Neuronal stem cell (in vitro differentiated cells): ENCODE data around the gene DEDD2.
A peak's percentile ranks its signal among the peaks of the same experiment; 100 is the strongest.

Source experiments
- DNase-seq: peaks from one replicate; pipeline ENCODE4 v3.0.0-alpha.2; 2013; ENCODE audit warnings: low spot score
- H2AFZ ChIP-seq: one replicate; pipeline ENCODE4 v1.6.1; 2013; ENCODE audit warnings: mild to moderate bottlenecking, low read length, inconsistent platforms
- H2AK5ac ChIP-seq: 2 replicates; pipeline ENCODE4 v1.6.1; 2013; ENCODE audit warnings: low read depth, mild to moderate bottlenecking, inconsistent platforms, low read length, moderate library complexity, mixed read lengths
- H2BK120ac ChIP-seq: 2 replicates; pipeline ENCODE4 v1.6.1; 2013; ENCODE audit warnings: low read depth, mild to moderate bottlenecking, inconsistent platforms, low read length, moderate library complexity, mixed read lengths
- H2BK12ac ChIP-seq: one replicate; pipeline ENCODE4 v1.6.1; 2013; ENCODE audit warnings: low read length, inconsistent platforms
- H2BK15ac ChIP-seq: 2 replicates; pipeline ENCODE4 v1.6.1; 2013; ENCODE audit warnings: mild to moderate bottlenecking, low read length, inconsistent platforms, mixed read lengths
- H2BK5ac ChIP-seq: one replicate; pipeline ENCODE4 v1.6.1; 2013; ENCODE audit warnings: inconsistent platforms, mild to moderate bottlenecking, low read length, moderate library complexity
- H3K14ac ChIP-seq: one replicate; pipeline ENCODE4 v1.6.1; 2013; ENCODE audit warnings: low read length, inconsistent platforms
- H3K18ac ChIP-seq: 2 replicates; pipeline ENCODE4 v1.6.1; 2013; ENCODE audit warnings: low read length, inconsistent platforms
- H3K23ac ChIP-seq: 2 replicates; pipeline ENCODE4 v1.6.1; 2013; ENCODE audit warnings: low read depth, mild to moderate bottlenecking, mixed read lengths, low read length, inconsistent platforms; ENCODE audit not compliant: poor library complexity
- H3K27ac ChIP-seq: replicated peaks from 3 replicates; pipeline ENCODE4 v1.5.1; 2013; ENCODE audit warnings: low read length, inconsistent platforms
- H3K27me3 ChIP-seq, 3 experiments: 2 replicates each; pipeline ENCODE4 v1.6.1; 2013; ENCODE audit warnings: low read length in 3 of 3, mild to moderate bottlenecking in 2 of 3, inconsistent platforms in 1 of 3, low read depth in 1 of 3, mixed read lengths in 1 of 3, moderate library complexity in 1 of 3; ENCODE audit not compliant: control insufficient read depth in 3 of 3, insufficient read depth in 3 of 3
- H3K36me3 ChIP-seq, 2 donors: replicated peaks in 1 of 2; 2 replicates each; pipeline ENCODE4 v1.6.1; 2013; ENCODE audit warnings: low read length in 2 of 2; ENCODE audit not compliant: control insufficient read depth in 2 of 2, insufficient read depth in 2 of 2
- H3K4ac ChIP-seq: 2 replicates; pipeline ENCODE4 v1.6.1; 2013; ENCODE audit warnings: inconsistent platforms, mild to moderate bottlenecking, low read length, moderate library complexity
- H3K4me1 ChIP-seq, 2 donors: 1 replicate in 1 of 2; 2 replicates in 1 of 2; pipeline ENCODE4 v1.6.1; 2013; ENCODE audit warnings: low read length in 2 of 2, low read depth in 1 of 2; ENCODE audit not compliant: control insufficient read depth in 2 of 2, insufficient read depth in 1 of 2
- H3K4me2 ChIP-seq: one replicate; pipeline ENCODE4 v1.6.1; 2013; ENCODE audit warnings: mild to moderate bottlenecking, low read length, inconsistent platforms; ENCODE audit not compliant: insufficient read depth, poor library complexity, severe bottlenecking
- H3K4me3 ChIP-seq, 2 donors: 2 replicates each; pipeline ENCODE4 v1.5.1; 2013; ENCODE audit warnings: low read length in 2 of 2, mild to moderate bottlenecking in 2 of 2, inconsistent platforms in 1 of 2, moderate library complexity in 1 of 2
- H3K79me1 ChIP-seq: one replicate; pipeline ENCODE4 v1.6.1; 2013; ENCODE audit warnings: low read depth, mild to moderate bottlenecking, inconsistent platforms, low read length, moderate library complexity
- H3K9ac ChIP-seq: one replicate; pipeline ENCODE4 v1.6.1; 2013; ENCODE audit warnings: mild to moderate bottlenecking, low read depth, low read length, inconsistent platforms; ENCODE audit not compliant: poor library complexity
- H3K9me3 ChIP-seq, 2 donors: replicated peaks in 1 of 2; 2 replicates each; pipeline versions ENCODE3 to v1.6.1; 2013; ENCODE audit warnings: low read length in 2 of 2, mild to moderate bottlenecking in 2 of 2, inconsistent platforms in 1 of 2, low read depth in 1 of 2, mixed read lengths in 1 of 2, moderate library complexity in 1 of 2; ENCODE audit not compliant: control insufficient read depth in 2 of 2, insufficient read depth in 1 of 2
- H4K8ac ChIP-seq: one replicate; pipeline ENCODE4 v1.6.1; 2013; ENCODE audit warnings: low read depth, mild to moderate bottlenecking, inconsistent platforms, low read length, moderate library complexity
- H4K91ac ChIP-seq: one replicate; pipeline ENCODE4 v1.6.1; 2013; ENCODE audit warnings: low read length, low read depth, mild to moderate bottlenecking, inconsistent platforms; ENCODE audit not compliant: poor library complexity
- WGBS, 2 donors: extraction: QIAGEN DNeasy Blood & Tissue Kit; methylation state at CpG; one replicate each; pipeline ENCODE4 v1.1.7; 2013; ENCODE audit warnings: missing lambda C conversion rate in 2 of 2, mixed read lengths in 1 of 2; ENCODE audit not compliant: insufficient read length in 2 of 2, insufficient replicate concordance in 1 of 2; ENCODE audit errors: extremely low coverage in 2 of 2; 5-methylcytosine and 5-hydroxymethylcytosine counted together

DEDD2 gene

GRCh38 chr19:42191330-42191729, 26.1 kb downstream of the DEDD2 start:
- Histone ChIP-seq H2BK12ac (no peak overlapping the region), H3K14ac (no peak overlapping the region), H3K9me3 (peaks cover 2 to 5% of the 10 kb centered on the region in 2 donors), H3K18ac (no peak overlapping the region), H2BK5ac (no peak overlapping the region), H3K23ac (no peak overlapping the region), H3K4me1 (no peaks in the 10 kb centered on the region), H3K27me3 (peaks cover 0 to 33% (median 0%) of the 10 kb centered on the region in 3 experiments), H3K79me1 (peaks cover under 1% of the 10 kb centered on the region), H3K36me3 (no peaks in the 10 kb centered on the region), H2BK15ac (no peak overlapping the region), H3K4me3 (no peak overlapping the region), H3K27ac (no peak overlapping the region), H2AFZ (no peak overlapping the region), H3K9ac (no peak overlapping the region), H2BK120ac (no peak overlapping the region), H3K4ac (no peak overlapping the region), H4K8ac (no peak overlapping the region), H2AK5ac (no peak overlapping the region), H3K4me2 (no peak overlapping the region), H4K91ac (no peak overlapping the region)
- no CpG with 5 or more reads among the region's 1 CpG for WGBS, 2 donors
- no peak for DNase-seq

- no CpG with 5 or more reads among the region's 3 CpGs for WGBS, 2 donors
- Histone ChIP-seq H2BK12ac (no peak overlapping the region), H2BK120ac (no peak overlapping the region)
Observed at GRCh38 chr19:42189133-42189532, 28.3 kb downstream of the DEDD2 start.

GRCh38 chr19:42188665-42189064, 28.8 kb downstream of the DEDD2 start:
- peaks cover 0 to 33% (median 0%) of the 10 kb centered on the region in 3 experiments for H3K27me3 ChIP-seq
- H4K8ac ChIP-seq: no peak overlapping the region
- H3K23ac ChIP-seq: no peak overlapping the region
- H2BK120ac ChIP-seq: no peak overlapping the region
- H3K14ac ChIP-seq: no peak overlapping the region
- H3K79me1 ChIP-seq: no peaks in the 10 kb centered on the region
- no peak for DNase-seq
- H3K36me3 ChIP-seq: no peaks in the 10 kb centered on the region
- peaks cover 2 to 5% of the 10 kb centered on the region in 2 donors for H3K9me3 ChIP-seq
- peaks cover 0 to 4% of the 10 kb centered on the region in 2 donors for H3K4me1 ChIP-seq
- H2BK5ac ChIP-seq: no peak overlapping the region
- H2AK5ac ChIP-seq: no peak overlapping the region
- H3K4ac ChIP-seq: no peak overlapping the region
- WGBS, 2 donors: no CpG with 5 or more reads among the region's 1 CpG
- H3K4me2 ChIP-seq: no peak overlapping the region
- H2BK15ac ChIP-seq: no peak overlapping the region
- no peak overlapping the region for H3K4me3 ChIP-seq
- no peak overlapping the region for H3K18ac ChIP-seq
- no peak overlapping the region for H3K9ac ChIP-seq
- no peak overlapping the region for H2BK12ac ChIP-seq
- no peak overlapping the region for H2AFZ ChIP-seq
- H3K27ac ChIP-seq: no peak overlapping the region
- no peak overlapping the region for H4K91ac ChIP-seq

More at GRCh38 chr19:42189133-42189532, 28.3 kb downstream of the DEDD2 start:
- Histone ChIP-seq H2BK5ac (no peak overlapping the region), H4K91ac (no peak overlapping the region), H3K4me3 (no peak overlapping the region), H3K9me3 (peaks cover 2 to 5% of the 10 kb centered on the region in 2 donors), H3K4ac (no peak overlapping the region), H3K14ac (peak overlapping the region; percentile 65), H3K18ac (no peak overlapping the region), H3K4me2 (no peak overlapping the region), H3K9ac (no peak overlapping the region), H3K23ac (no peak overlapping the region), H4K8ac (no peak overlapping the region), H2AK5ac (no peak overlapping the region), H3K36me3 (no peaks in the 10 kb centered on the region), H3K4me1 (peaks cover 0 to 4% of the 10 kb centered on the region in 2 donors), H3K27me3 (peaks cover 0 to 33% (median 0%) of the 10 kb centered on the region in 3 experiments), H3K27ac (no peak overlapping the region), H3K79me1 (no peaks in the 10 kb centered on the region), H2BK15ac (no peak overlapping the region), H2AFZ (no peak overlapping the region)
- no peak for DNase-seq

GRCh38 chr19:42185277-42185676, 32.2 kb downstream of the DEDD2 start:
- no peak overlapping the region for H3K4ac ChIP-seq
- H3K4me1 ChIP-seq: peaks cover 0 to 4% of the 10 kb centered on the region in 2 donors
- H3K9ac ChIP-seq: no peak overlapping the region
- H3K23ac ChIP-seq: no peak overlapping the region
- H3K4me3 ChIP-seq: no peak overlapping the region
- H2AFZ ChIP-seq: peak overlapping the region; percentile 55
- peaks cover 0 to 30% (median 7%) of the 10 kb centered on the region in 3 experiments for H3K27me3 ChIP-seq
- H2BK5ac ChIP-seq: no peak overlapping the region
- H4K91ac ChIP-seq: no peak overlapping the region
- no peak for DNase-seq
- no peak overlapping the region for H2AK5ac ChIP-seq
- H2BK120ac ChIP-seq: no peak overlapping the region
- no peak overlapping the region for H4K8ac ChIP-seq
- no peak overlapping the region for H2BK15ac ChIP-seq
- no peak overlapping the region for H3K18ac ChIP-seq
- H3K27ac ChIP-seq: no peak overlapping the region
- H3K4me2 ChIP-seq: no peak overlapping the region
- H3K79me1 ChIP-seq: no peaks in the 10 kb centered on the region
- no peaks in the 10 kb centered on the region for H3K9me3 ChIP-seq
- H3K36me3 ChIP-seq: no peaks in the 10 kb centered on the region
- H3K14ac ChIP-seq: no peak overlapping the region
- H2BK12ac ChIP-seq: no peak overlapping the region
